GM12878 (cell line): ENCODE data around the gene USP36. TPM values are rescaled to one million over a fixed set of nuclear protein-coding genes. Genes with fewer than 3 reads are reported as not detected.

Experiments used
- ATAC-seq: fragments of 200-7000 bp; cut with Tn5 transposase; 3 replicates; pipeline ENCODE4 v1.9.1; 2020; ENCODE audit warnings: mild to moderate bottlenecking, moderate library complexity
- BruUV-seq: library from RNA; stranded (reverse); fragments of 400-500 nt; replicated peaks from 2 replicates; lab custom pipeline; 2021; lab: Mats Ljungman, UMichigan
- CTCF ChIA-PET: fragments of 300-600 bp; sonication (Branson Sonifier 250); formaldehyde crosslinking; extraction: SDS; loops from one replicate; lab custom pipeline; 2021; ENCODE audit warnings: inconsistent platforms; lab: Yijun Ruan, JAX
- POLR2A ChIA-PET: fragments of 350-600 bp; formaldehyde crosslinking; extraction: SDS; loops from one replicate; lab custom pipeline; 2021; ENCODE audit warnings: inconsistent platforms; lab: Charles Lee
- RAD21 ChIA-PET: fragments of 300-600 bp; sonication (Branson Sonifier 250); formaldehyde crosslinking; loops from one replicate; lab custom pipeline; 2023; ENCODE audit warnings: antibody characterized with exemption; ENCODE audit not compliant: unreplicated experiment; lab: Charles Lee
- SMC1A ChIA-PET: fragments of 300-600 bp; sonication (Branson Sonifier 250); formaldehyde crosslinking; loops from one replicate; lab custom pipeline; 2023; ENCODE audit not compliant: unreplicated experiment, uncharacterized antibody; lab: Charles Lee
- DNase-seq: peaks from one replicate; pipeline ENCODE4 v3.0.0-alpha.2; 2011; ENCODE audit warnings: low read depth, low spot score
- FAIRE-seq: peaks from 3 replicates; lab custom pipeline; 2011; peaks lifted over from hg19 to GRCh38; lab: Jason Lieb, UNC
- H2AFZ ChIP-seq: 2 replicates; pipeline ENCODE4 v1.6.0; 2011; ENCODE audit warnings: low read depth, low read length, control low read depth; ENCODE audit not compliant: control insufficient read depth
- H3K27ac ChIP-seq: 2 replicates; pipeline ENCODE4 v1.5.1; 2011; ENCODE audit warnings: control low read depth; ENCODE audit not compliant: control insufficient read depth, insufficient read depth
- H3K27me3 ChIP-seq, 2 experiments: replicated peaks in 1 of 2; 2 replicates each; pipeline versions ENCODE4 v1.6.0 to v1.6.1; 2011; ENCODE audit warnings: low read length in 1 of 2; ENCODE audit not compliant: control insufficient read depth in 2 of 2, insufficient read depth in 2 of 2
- H3K36me3 ChIP-seq, 2 experiments: 2 replicates each; pipeline ENCODE4 v1.5.1; 2011; ENCODE audit warnings: low read length in 1 of 2; ENCODE audit not compliant: control insufficient read depth in 2 of 2, insufficient read depth in 2 of 2
- H3K4me1 ChIP-seq: 2 replicates; pipeline ENCODE4 v1.6.1; 2011; ENCODE audit warnings: mild to moderate bottlenecking, low read length, moderate library complexity, mixed read lengths; ENCODE audit not compliant: control insufficient read depth, insufficient read depth
- H3K4me2 ChIP-seq: 2 replicates; pipeline ENCODE4 v1.6.0; 2011; ENCODE audit warnings: control low read depth; ENCODE audit not compliant: control insufficient read depth, insufficient read depth
- H3K4me3 ChIP-seq: fragments of 200-600 bp; sonication (generic); 2 replicates; pipeline ENCODE4 v1.5.1; 2016
- H3K79me2 ChIP-seq: 2 replicates; pipeline ENCODE4 v1.6.0; 2011; ENCODE audit warnings: low read length; ENCODE audit not compliant: control insufficient read depth, insufficient read depth
- H3K9ac ChIP-seq: 2 replicates; pipeline ENCODE4 v1.8.0; 2011; ENCODE audit warnings: low read length, control low read depth, mixed read lengths; ENCODE audit not compliant: control insufficient read depth, insufficient read depth
- H3K9me3 ChIP-seq: replicated peaks from 3 replicates; pipeline ENCODE4 v1.5.1; 2011; ENCODE audit warnings: mild to moderate bottlenecking, low read length; ENCODE audit not compliant: control insufficient read depth, insufficient read depth
- H4K20me1 ChIP-seq: 2 replicates; pipeline ENCODE4 v1.6.0; 2011; ENCODE audit not compliant: control insufficient read depth, insufficient read depth
- CEBPB ChIP-seq, 2 experiments: fragments of 150-350 bp in 1 of 2; IDR thresholded peaks; 2 replicates each; pipeline ENCODE4 v1.6.1; 2012 to 2014; ENCODE audit warnings: low read depth in 2 of 2, low read length in 2 of 2, borderline replicate concordance in 1 of 2, inconsistent platforms in 1 of 2
- IKZF1 ChIP-seq: fragments of 450-650 bp; conservative IDR thresholded peaks from 2 replicates; pipeline ENCODE4 v1.6.1; 2017; ENCODE audit warnings: antibody characterized with exemption, mild to moderate bottlenecking
- JUNB ChIP-seq: IDR thresholded peaks from 2 replicates; pipeline ENCODE4 v1.6.1; 2016; ENCODE audit warnings: antibody characterized with exemption, mild to moderate bottlenecking
- MYB ChIP-seq: fragments of 150-350 bp; IDR thresholded peaks from 2 replicates; pipeline ENCODE4 v1.6.1; 2014; ENCODE audit warnings: mild to moderate bottlenecking, low read depth, low read length, borderline replicate concordance
- RB1 ChIP-seq: fragments of 450-650 bp; formaldehyde crosslinking; IDR thresholded peaks from 2 replicates; pipeline ENCODE4 v1.6.1; 2017; ENCODE audit warnings: mild to moderate bottlenecking, borderline replicate concordance
- SIX5 ChIP-seq: IDR thresholded peaks from 2 replicates; pipeline ENCODE4 v1.6.1; 2011; ENCODE audit warnings: mild to moderate bottlenecking, low read depth, low read length, moderate library complexity; ENCODE audit not compliant: severe bottlenecking
- SREBF1 ChIP-seq: IDR thresholded peaks from 2 replicates; pipeline ENCODE4 v1.6.1; 2012; ENCODE audit warnings: mild to moderate bottlenecking, low read length
- STAT1 ChIP-seq: fragments of 450-650 bp; conservative IDR thresholded peaks from 2 replicates; pipeline ENCODE4 v1.6.1; 2014; ENCODE audit warnings: antibody characterized with exemption, mild to moderate bottlenecking
- SUZ12 ChIP-seq: fragments of 200-600 bp; sonication (generic); IDR thresholded peaks from one replicate; pipeline ENCODE4 v1.6.1; 2018; ENCODE audit warnings: antibody characterized with exemption, mild to moderate bottlenecking; ENCODE audit not compliant: unreplicated experiment
- WRNIP1 ChIP-seq: IDR thresholded peaks from 2 replicates; pipeline ENCODE4 v1.6.1; 2011; ENCODE audit warnings: low read depth, low read length, improper control_type of control experiment, borderline replicate concordance
- ZBTB40 ChIP-seq: fragments of 450-650 bp; IDR thresholded peaks from 2 replicates; pipeline ENCODE4 v1.6.1; 2016; ENCODE audit warnings: mild to moderate bottlenecking, moderate library complexity, borderline replicate concordance
- ZNF217 ChIP-seq: fragments of 450-650 bp; IDR thresholded peaks from 2 replicates; pipeline ENCODE4 v1.6.1; 2017; ENCODE audit warnings: antibody characterized with exemption, mild to moderate bottlenecking
- ZNF274 ChIP-seq: IDR thresholded peaks from one replicate; pipeline ENCODE4 v1.8.0; 2011; ENCODE audit not compliant: insufficient read length, insufficient read depth
- ZNF592 ChIP-seq: fragments of 450-650 bp; IDR thresholded peaks from 2 replicates; pipeline ENCODE4 v1.6.1; 2017; ENCODE audit warnings: mild to moderate bottlenecking, moderate library complexity
- WGBS: methylation state at CpG from one replicate; pipeline ENCODE4 v1.1.6; 2016; ENCODE audit warnings: low lambda C conversion rate; ENCODE audit not compliant: insufficient replicate concordance, insufficient coverage; ENCODE audit errors: missing lambda C conversion rate; 5-methylcytosine and 5-hydroxymethylcytosine counted together
- in situ Hi-C: fragments of 300-500 bp; cut with MboI; formaldehyde crosslinking; loops from 9 replicates; pipeline ENCODE4 v1.14.3; 2018; ENCODE audit warnings: mixed read lengths
- intact Hi-C: fragments of 100-400 bp; cut with micrococcal nuclease; formaldehyde crosslinking; loops from one replicate; pipeline ENCODE4 v1.14.2; 2022; ENCODE audit not compliant: unreplicated experiment
- polyA plus RNA-seq, 11 experiments: library from polyadenylated mRNA; depleted of rRNA in 4 of 11; unstranded in 6 of 11; stranded (reverse) in 5 of 11; fragments of >200 nt; fragmentation: Nextera tagmentation in 4 of 11; fragmentation: Illumina TruSeq in 1 of 11; extraction: Ambion mirVana in 4 of 11; extraction: Trizol in 1 of 11; gene quantifications; 1 replicate in 1 of 11; 2 replicates in 10 of 11; pipeline versions ENCODE4 v1.2.1 to v1.2.3, GENCODE V29; 2011 to 2016; ENCODE audit warnings: inconsistent platforms in 2 of 11, missing spikeins in 2 of 11, low read depth in 1 of 11
- total RNA-seq, 4 experiments: library from RNA; depleted of rRNA in 3 of 4; stranded (reverse); fragments of >200 nt in 3 of 4; fragmentation: Illumina TruSeq in 1 of 4; extraction: Trizol in 1 of 4; gene quantifications; 2 replicates each; pipeline versions ENCODE4 v1.2.1 to v1.2.3, GENCODE V29; 2013 to 2021

USP36 gene
- total and polyA plus RNA-seq, 10 of the 15 experiments (the other 5 are each of a cell fraction or from before 2014, with no cell fraction given) = 7.2 to 65.7 (median 33.6) TPM

DNA sequence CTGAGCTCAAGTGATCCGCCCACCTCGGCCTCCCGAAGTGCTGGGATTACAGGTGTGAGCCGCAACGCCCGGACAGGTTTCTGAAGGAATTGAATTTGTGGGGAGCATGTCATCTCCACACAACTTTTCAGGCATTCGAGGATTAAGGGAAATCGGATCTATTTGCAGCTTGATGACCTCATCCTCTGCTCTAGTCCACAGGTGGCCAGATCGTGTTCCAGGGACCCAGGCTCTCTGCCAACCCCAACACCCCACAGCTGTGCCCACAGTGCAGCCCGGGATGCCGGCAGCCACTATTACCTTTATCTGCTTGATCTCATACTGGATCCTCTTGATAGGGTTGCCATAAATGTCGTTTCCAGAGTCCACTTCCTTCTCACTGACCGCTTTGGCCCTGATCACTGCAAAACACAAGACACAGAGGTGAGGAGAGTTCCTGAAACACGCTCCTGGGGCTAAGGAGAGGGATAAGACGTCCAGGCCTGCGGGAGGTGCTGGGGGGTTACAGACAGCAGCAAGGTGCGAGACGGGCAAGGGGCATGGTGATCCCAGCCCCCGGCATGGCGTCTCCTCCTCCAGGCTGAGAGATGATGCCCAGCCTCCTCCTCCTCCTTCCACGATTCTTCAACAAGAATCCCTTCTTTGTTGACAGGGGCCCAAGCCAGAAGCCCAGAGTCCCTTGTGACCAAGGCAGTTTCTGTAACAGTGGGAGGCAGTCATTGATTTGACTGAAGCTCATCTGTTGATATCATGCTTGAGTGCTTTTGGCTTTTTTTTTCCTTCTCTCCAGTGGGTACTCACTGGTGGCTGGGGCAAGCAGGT is 33.1 kb upstream of the USP36 start:
- no peaks in the 10 kb centered on the region for H3K27me3 ChIP-seq
- H3K4me3 ChIP-seq = no peak overlapping the region
- BruUV-seq = no TSS peak
- H3K4me2 ChIP-seq = no peak overlapping the region
- no peak overlapping the region for H3K9ac ChIP-seq
- ATAC-seq = no peak
- no peaks in the 10 kb centered on the region for H4K20me1 ChIP-seq
- no peak for FAIRE-seq
- H3K27ac ChIP-seq = no peak overlapping the region
- no peaks in the 10 kb centered on the region for H3K79me2 ChIP-seq
- no peaks in the 10 kb centered on the region for H3K9me3 ChIP-seq
- RAD21 ChIA-PET = no interaction called here
- SMC1A ChIA-PET = no interaction called here
- H2AFZ ChIP-seq = no peak overlapping the region
- CTCF ChIA-PET = interaction anchor here (1.0 kb wide), 1 partner anchor 38 kb away, joined by 3 read pairs; no protein-coding TSS in a partner anchor
- DNase-seq = no peak
- no peaks in the 10 kb centered on the region for H3K36me3 ChIP-seq
- POLR2A ChIA-PET = interaction anchor here (0.6 kb wide), 2 partner anchors 115 to 1366 kb away, joined by 3 read pairs; no protein-coding TSS in a partner anchor
- WGBS = 34% methylated on average over 21 of the region's 21 CpGs
- H3K4me1 ChIP-seq = no peaks in the 10 kb centered on the region
- intact Hi-C loops = no loop called here
- in situ Hi-C loops = no loop called here
- no peak for TF ChIP-seq RB1
- no peak for TF ChIP-seq SUZ12
- no peak for TF ChIP-seq JUNB
- no peak for TF ChIP-seq WRNIP1
- no peak for TF ChIP-seq CEBPB (IDR thresholded peaks at IDR 0.05; ENCODE audit: borderline replicate concordance in 1 of 2, low read depth in 2 of 2, low read length in 2 of 2)
- TF ChIP-seq ZNF592 = no peak
- TF ChIP-seq ZNF217 = no peak
- no peak for TF ChIP-seq MYB
- TF ChIP-seq IKZF1 = no peak
- TF ChIP-seq ZBTB40 = no peak
- TF ChIP-seq STAT1 = no peak
- no peak for TF ChIP-seq SIX5
- TF ChIP-seq SREBF1 = no peak
- no peak for TF ChIP-seq ZNF274
